Memory B cell (primary cell): ENCODE results near the gene NKAIN4.

Experiments used
- ATAC-seq: fragments of 150-1000 bp; cut with Tn5 transposase; 2 replicates; pipeline ENCODE4 v1.10.0; 2021; ENCODE audit warnings: low read depth, mild to moderate bottlenecking, moderate library complexity
- DNase-seq, 2 donors: peaks; one replicate each; pipeline ENCODE4 v3.0.0; 2022; ENCODE audit warnings: low spot score in 2 of 2
- H3K27ac Mint-ChIP-seq: one replicate; pipeline ENCODE4 v1.8.0; 2022; ENCODE audit warnings: mild to moderate bottlenecking, moderate library complexity, mixed read lengths
- H3K27me3 Mint-ChIP-seq: one replicate; pipeline ENCODE4 v1.8.0; 2022; ENCODE audit warnings: mixed read lengths
- H3K36me3 Mint-ChIP-seq: one replicate; pipeline ENCODE4 v1.8.0; 2022; ENCODE audit warnings: mild to moderate bottlenecking, mixed read lengths
- H3K4me1 Mint-ChIP-seq: one replicate; pipeline ENCODE4 v1.8.0; 2022; ENCODE audit warnings: mixed read lengths
- H3K4me3 Mint-ChIP-seq: one replicate; pipeline ENCODE4 v1.8.0; 2022; ENCODE audit warnings: mild to moderate bottlenecking, moderate library complexity, mixed read lengths
- H3K9me3 Mint-ChIP-seq: one replicate; pipeline ENCODE4 v1.8.0; 2022; ENCODE audit warnings: mixed read lengths

The NKAIN4 gene

DNA sequence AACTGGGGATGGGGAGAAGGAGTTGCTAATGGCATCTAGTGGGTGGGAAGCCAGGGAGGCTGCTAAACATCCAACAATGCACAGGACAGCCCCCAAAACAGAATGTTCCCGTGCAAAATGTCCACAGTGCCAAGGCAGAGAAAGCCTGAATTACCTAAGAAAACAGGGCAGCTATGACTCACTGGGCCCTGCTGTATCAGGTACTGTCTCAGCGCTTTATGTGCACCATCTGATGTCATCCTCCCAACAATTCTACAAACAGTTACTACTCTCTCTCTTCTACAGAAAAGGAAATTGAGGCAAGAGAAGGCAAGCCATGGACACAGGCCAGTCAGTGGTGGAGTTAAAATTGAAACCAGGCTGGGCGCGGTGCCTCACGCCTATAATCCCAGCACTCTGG lies 41.5 kb downstream of the NKAIN4 start:
- ATAC-seq: no peak
- no peak overlapping the region for H3K4me3 Mint-ChIP-seq
- peaks cover 44% of the 10 kb centered on the region for H3K4me1 Mint-ChIP-seq

DNA sequence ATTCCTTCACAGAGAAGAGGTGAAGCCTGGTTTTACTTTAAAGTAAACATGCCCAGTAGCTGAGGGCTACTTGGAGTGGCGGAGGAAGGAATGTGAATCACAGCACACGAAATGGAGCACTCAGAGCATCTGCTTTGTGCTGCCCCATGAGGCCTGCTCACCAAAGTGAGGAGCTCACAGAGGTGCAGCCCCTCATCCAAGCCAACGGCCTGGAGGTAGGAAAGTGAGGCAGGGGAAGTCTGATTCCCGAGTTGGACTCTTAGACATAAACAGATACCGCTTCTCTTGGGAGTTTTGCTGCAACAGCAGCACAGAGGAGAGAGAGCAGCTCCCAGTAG lies 41.9 kb downstream of the NKAIN4 start:
- ATAC-seq (no peak), DNase-seq (no peak)
- Mint-ChIP-seq H3K4me1 (peaks cover 44% of the 10 kb centered on the region), H3K36me3 (peaks cover 19% of the 10 kb centered on the region), H3K9me3 (no peaks in the 10 kb centered on the region), H3K27me3 (no peaks in the 10 kb centered on the region), H3K27ac (no peak overlapping the region), H3K4me3 (no peak overlapping the region)

More for the DNA sequence above, 41.5 kb downstream of the NKAIN4 start:
- H3K27me3 Mint-ChIP-seq: no peaks in the 10 kb centered on the region
- no peak for DNase-seq
- H3K9me3 Mint-ChIP-seq: no peaks in the 10 kb centered on the region
- H3K36me3 Mint-ChIP-seq: peaks cover 18% of the 10 kb centered on the region
- H3K27ac Mint-ChIP-seq: no peak overlapping the region

DNA sequence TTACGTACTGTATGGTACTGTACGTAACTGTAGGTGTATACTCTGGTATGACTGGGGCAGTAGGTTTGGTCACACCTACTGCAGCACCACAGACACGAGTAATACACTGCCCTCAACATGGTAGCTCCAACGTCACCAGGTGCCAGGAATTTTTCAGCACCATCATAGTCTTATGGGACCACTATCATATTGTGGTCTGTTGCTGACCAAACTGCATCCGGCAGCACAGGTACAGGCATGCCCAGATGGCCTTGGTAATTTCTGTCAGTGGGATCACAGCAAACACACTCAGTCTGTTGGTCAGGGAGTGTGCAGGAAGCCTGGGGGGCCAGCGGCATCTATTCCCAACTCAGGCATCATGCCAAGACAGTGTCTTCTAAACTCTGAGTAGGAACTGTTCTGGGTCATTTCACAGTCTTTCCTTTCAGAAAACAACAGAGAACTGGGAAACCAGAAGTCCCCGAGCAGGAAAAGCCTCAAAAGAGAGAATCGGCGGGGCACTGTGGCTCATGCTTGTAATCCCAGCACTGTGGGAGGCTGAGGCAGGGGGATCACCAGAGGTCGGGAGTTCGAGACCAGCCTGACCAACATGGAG lies 44.2 kb downstream of the NKAIN4 start:
- H3K27me3 Mint-ChIP-seq: no peaks in the 10 kb centered on the region
- H3K4me1 Mint-ChIP-seq: peaks cover 39% of the 10 kb centered on the region
- no peak overlapping the region for H3K27ac Mint-ChIP-seq
- H3K9me3 Mint-ChIP-seq: no peaks in the 10 kb centered on the region
- no peak for DNase-seq
- ATAC-seq: no peak
- no peak overlapping the region for H3K4me3 Mint-ChIP-seq
- peaks cover 25% of the 10 kb centered on the region for H3K36me3 Mint-ChIP-seq

DNA sequence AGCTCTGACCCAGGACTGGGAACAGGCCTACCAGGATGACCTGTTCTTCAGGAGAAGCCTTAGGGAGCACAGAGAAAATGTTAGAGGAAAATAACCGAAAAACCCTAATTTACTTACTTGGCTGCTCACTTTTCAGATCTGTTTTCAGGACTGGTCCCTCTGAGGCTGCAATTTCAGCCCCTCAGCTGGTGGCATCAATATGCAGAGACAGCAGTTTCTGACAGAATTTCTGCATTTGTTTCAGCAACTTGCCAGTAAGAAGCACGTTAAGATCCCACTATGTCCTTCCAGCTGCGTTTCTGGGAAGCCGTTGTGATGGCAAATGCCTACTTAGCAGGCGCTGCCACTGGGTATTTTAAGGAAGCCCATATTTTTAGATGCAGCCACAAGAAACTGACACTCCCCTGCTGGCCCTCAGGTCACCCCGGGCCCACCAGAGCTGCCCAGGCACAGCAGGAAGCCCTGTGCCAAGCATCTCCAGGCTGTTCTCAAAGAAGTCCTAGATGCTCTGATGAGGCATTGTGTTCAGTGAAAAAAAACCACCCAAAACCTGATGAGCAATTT lies 45.8 kb downstream of the NKAIN4 start:
- no peak for ATAC-seq
- no peak overlapping the region for H3K27ac Mint-ChIP-seq
- H3K36me3 Mint-ChIP-seq: peaks cover 20% of the 10 kb centered on the region

DNA sequence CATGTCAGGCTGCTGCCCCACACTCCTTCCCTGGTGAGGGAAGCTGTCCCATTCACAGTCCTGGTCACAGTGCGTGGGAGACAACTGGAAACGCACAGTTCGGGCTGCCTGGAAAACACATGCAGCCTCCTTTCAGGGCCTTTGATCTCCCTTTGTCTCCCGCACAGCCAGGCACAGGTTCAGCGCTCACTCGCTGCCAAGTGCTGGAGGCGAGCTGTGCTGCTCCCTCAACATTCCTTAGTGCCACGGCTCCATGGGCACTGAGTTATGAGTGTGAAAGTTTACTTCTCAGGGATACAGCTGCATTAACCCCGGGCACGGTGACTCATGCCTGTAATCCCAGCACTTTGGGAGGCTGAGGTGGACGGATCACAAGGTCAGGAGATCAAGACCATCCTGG lies 47.4 kb downstream of the NKAIN4 start:
- Mint-ChIP-seq H3K27me3 (no peaks in the 10 kb centered on the region), H3K36me3 (peaks cover 18% of the 10 kb centered on the region), H3K4me1 (peaks cover 16% of the 10 kb centered on the region), H3K4me3 (no peak overlapping the region), H3K27ac (no peak overlapping the region), H3K9me3 (no peaks in the 10 kb centered on the region)
- ATAC-seq: no peak
- no peak for DNase-seq

More for the DNA sequence above, 45.8 kb downstream of the NKAIN4 start:
- Mint-ChIP-seq H3K27me3 (no peaks in the 10 kb centered on the region), H3K4me3 (no peak overlapping the region), H3K4me1 (peaks cover 27% of the 10 kb centered on the region), H3K9me3 (no peaks in the 10 kb centered on the region)
- no peak for DNase-seq

DNA sequence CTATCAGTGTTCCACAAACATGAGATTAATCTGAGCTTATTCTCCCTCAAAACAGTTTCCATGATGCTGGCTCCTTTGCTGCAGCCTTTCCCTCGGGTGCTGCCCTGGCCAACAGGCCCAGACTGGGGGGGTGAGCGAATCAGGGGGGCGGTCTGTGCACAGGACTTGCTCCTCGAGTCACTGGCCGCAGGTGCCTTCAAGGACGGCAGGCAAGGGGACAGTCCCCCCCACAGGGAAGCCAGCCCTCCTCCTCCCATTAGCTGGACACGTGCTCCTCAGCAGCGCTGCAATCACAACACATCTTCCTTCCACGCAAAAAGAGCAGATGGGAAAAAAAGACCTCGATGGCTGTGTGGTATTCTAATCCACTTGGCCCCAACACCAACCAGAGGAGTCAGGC lies 48.4 kb downstream of the NKAIN4 start:
- H3K4me1 Mint-ChIP-seq: peaks cover 16% of the 10 kb centered on the region
- H3K4me3 Mint-ChIP-seq: no peak overlapping the region
- ATAC-seq (no peak), DNase-seq (no peak)
- H3K27me3 Mint-ChIP-seq: no peaks in the 10 kb centered on the region
- no peak overlapping the region for H3K27ac Mint-ChIP-seq
- no peaks in the 10 kb centered on the region for H3K9me3 Mint-ChIP-seq
- H3K36me3 Mint-ChIP-seq: peaks cover 23% of the 10 kb centered on the region

DNA sequence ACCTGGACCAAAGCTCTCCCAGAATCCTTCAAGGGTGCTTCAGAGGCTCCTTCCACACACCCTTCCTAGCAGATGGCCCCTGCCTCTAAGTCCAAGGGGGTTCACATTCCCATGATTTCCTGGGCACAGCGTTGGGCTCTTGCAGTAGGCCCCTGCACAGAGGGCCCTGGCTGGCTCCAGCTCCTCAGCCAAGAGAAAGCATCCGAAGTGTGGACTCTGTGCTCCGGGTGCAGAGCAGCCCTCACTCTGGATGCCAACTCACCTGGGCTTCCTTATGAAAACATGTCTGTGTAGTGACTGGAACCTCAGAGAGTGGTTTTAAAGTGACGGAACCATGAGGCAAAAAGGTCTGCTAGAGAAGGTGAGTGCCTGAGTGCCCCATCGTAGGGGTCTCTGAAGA lies 49.9 kb downstream of the NKAIN4 start:
- peaks cover 17% of the 10 kb centered on the region for H3K36me3 Mint-ChIP-seq

DNA sequence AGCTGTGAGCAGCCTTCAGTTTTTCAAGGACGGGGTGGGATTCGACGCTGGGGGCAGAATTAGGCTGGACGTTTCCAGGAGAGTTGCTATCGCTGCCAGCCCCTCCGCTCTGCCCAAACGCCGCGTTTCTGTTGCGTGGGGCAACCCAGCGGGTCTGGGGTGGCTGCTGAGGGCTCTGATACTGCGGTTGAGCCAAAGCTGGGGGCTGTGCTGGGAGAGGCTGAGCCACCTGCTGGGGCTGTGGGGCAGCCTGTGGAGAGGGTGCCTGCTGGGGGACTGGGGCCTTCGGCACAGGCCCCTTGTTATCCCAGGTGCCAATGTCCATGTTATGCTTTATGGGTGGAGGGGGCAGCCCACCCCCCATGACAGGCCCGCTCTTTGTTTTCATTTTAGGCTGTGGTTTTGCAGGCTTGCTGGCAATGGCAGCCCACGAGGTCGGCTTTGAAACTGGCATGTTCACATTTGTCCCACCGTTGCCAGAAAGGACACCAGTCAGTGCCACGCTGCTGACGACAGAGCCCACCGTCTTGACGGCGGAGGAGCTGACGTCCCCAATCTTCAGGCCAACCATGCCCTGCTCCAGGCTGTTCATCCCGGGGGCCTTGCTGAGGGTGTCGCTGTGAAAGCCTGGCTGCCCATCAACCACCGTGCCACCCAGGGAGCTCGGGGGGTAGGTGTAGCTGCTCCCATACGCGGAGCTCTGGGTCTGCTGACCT lies 51.3 kb downstream of the NKAIN4 start:
- ATAC-seq (no peak), DNase-seq (no peak)
- H3K4me3 Mint-ChIP-seq: no peak overlapping the region
- no peak overlapping the region for H3K27ac Mint-ChIP-seq
- H3K36me3 Mint-ChIP-seq: peaks cover 16% of the 10 kb centered on the region
- no peaks in the 10 kb centered on the region for H3K9me3 Mint-ChIP-seq
- H3K4me1 Mint-ChIP-seq: peaks cover 8% of the 10 kb centered on the region
- H3K27me3 Mint-ChIP-seq: no peaks in the 10 kb centered on the region

More for the DNA sequence above, 49.9 kb downstream of the NKAIN4 start:
- Mint-ChIP-seq H3K9me3 (no peaks in the 10 kb centered on the region), H3K27ac (no peak overlapping the region), H3K4me1 (peaks cover 10% of the 10 kb centered on the region), H3K4me3 (no peak overlapping the region), H3K27me3 (no peaks in the 10 kb centered on the region)
- DNase-seq: no peak
- no peak for ATAC-seq

DNA sequence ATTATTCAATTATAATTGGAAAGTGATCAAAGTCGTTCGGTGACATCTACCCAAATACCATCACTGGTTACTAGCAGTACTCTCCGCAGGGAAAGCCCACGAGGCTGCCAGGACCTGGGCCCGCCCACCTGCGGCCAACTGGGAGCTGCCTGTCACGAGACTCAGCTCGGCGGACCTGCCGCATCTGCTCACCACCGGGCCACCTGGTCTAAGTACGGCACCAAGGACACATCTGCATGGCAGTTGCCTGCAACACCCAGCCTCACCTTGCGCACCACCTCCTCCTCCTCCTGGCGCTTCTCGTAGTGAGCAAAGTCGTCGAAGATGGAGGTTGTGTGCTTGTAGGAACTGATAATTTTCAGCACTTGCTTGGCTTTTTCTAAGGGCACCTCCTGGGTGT lies 52.2 kb downstream of the NKAIN4 start:
- Mint-ChIP-seq H3K27me3 (no peaks in the 10 kb centered on the region), H3K4me3 (no peak overlapping the region), H3K4me1 (peaks cover 7% of the 10 kb centered on the region), H3K9me3 (no peaks in the 10 kb centered on the region), H3K36me3 (peaks cover 13% of the 10 kb centered on the region), H3K27ac (no peak overlapping the region)
- DNase-seq (no peak), ATAC-seq (no peak)

DNA sequence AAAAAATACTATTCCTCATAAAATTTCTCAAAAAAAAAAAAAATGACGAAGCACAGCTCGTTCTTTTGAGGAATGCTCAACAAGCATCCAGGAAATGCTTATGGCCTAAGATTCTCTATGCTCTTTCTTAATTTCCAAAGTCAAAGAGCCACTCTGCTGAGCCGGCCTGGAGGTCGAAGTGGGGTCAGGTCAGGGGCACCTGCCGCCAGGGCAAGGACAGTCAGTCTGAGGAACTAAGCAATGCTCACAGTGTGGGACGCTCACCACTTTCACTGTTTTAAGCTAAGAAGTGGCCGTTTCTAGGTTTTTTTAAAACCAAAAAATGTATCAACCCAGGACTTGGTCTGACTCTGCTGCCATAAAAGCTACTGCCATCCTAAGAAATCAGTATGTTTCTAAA lies 55.7 kb downstream of the NKAIN4 start:
- Mint-ChIP-seq H3K36me3 (peaks cover 21% of the 10 kb centered on the region), H3K27ac (no peak overlapping the region), H3K9me3 (no peaks in the 10 kb centered on the region), H3K4me1 (peaks cover 5% of the 10 kb centered on the region), H3K4me3 (no peak overlapping the region), H3K27me3 (no peaks in the 10 kb centered on the region)
- DNase-seq (no peak), ATAC-seq (no peak)

DNA sequence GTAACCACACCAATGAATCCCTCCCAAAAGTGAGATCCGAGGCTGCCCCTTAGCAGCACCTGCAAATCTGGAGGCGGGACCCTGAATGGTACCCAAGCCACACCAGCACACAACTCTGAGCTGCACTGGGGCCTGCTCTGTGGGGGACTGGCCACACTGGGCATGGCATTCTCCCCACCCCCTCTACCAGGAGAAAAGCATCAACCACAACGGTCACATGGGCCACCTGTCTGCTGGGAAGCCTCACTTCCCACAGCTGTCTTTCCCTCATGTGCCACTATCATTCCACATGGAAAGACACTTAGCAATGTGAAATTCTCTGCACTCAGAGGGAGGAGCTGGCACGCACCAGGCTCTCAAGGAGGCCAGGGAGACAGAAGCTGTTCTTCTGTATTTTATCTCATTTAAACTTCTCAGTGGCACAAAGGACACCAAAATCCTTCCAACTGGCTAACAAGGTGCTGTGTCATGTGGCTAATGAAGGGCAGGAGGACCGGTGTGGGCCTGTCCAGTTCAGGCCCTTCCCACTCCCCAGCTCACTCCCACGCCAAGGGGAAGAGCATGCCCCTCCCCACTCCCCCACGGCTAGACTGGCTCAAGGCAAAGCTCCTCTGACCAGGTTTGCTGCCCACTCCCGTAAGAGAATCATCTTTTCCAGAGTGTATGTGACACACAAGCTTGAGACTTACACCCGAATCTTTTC lies 57.3 kb downstream of the NKAIN4 start:
- Mint-ChIP-seq H3K27me3 (no peaks in the 10 kb centered on the region), H3K27ac (no peak overlapping the region), H3K4me1 (peaks cover 5% of the 10 kb centered on the region), H3K9me3 (no peaks in the 10 kb centered on the region), H3K4me3 (no peak overlapping the region), H3K36me3 (peaks cover 21% of the 10 kb centered on the region)
- DNase-seq: no peak
- ATAC-seq: no peak

DNA sequence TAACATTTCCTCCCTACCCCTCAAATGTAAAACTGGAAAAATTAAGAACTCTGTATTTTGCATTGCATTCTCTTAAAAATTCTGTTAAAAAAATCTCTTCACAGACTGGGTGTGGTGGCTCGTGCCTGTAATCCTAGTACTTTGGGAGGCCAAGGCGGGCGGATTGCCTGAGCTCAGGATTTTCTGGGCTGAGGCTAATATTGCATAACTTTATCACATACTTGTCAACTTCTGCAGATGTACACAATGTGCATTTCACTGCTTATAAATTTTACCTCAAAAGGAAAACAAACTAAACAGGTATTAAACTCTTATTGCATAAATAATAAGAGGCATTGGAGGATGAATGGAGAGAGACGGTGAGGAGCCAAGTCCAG lies 59.5 kb downstream of the NKAIN4 start:
- H3K4me1 Mint-ChIP-seq: peaks cover 2% of the 10 kb centered on the region
- H3K4me3 Mint-ChIP-seq: no peak overlapping the region
- ATAC-seq (no peak), DNase-seq (no peak)
- peaks cover 13% of the 10 kb centered on the region for H3K36me3 Mint-ChIP-seq
- no peaks in the 10 kb centered on the region for H3K27me3 Mint-ChIP-seq
- H3K9me3 Mint-ChIP-seq: no peaks in the 10 kb centered on the region
- no peak overlapping the region for H3K27ac Mint-ChIP-seq

DNA sequence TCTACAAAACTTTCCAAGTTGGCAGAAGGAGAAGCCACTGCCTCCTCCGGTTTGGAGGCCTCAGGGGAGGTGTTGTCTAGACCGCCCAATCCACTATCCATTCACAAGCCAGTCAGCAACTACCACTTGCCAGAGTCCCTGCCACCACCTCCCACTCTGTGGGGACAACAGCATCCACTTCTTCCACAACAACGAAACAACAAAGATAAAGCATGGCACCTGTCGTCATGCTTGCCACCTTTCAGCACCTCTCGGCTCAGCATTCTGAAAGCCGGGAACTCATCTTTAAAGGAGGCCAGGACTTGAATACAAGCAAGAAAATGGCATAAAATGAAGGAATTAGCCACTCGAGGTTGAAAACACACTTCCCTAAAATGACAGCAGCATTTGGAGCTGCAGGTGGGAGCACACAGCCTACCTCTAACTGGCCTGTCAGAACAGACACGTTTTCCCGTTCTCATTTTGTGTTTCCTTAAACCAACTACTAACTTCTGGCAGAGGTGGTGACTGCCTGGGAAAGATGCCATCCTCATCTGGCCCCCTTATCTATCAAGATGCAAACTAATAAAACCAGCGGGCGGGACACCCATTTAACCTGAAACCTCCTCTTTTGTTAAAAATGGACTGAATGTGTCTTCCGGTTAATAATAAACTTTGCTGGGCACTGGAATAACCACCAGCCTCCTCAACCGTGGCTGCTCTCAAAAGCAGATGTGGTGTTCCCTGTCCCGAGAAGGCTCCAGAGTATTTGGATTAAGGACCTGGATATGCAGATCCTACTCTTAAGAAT lies 60.1 kb downstream of the NKAIN4 start:
- Mint-ChIP-seq H3K4me3 (no peak overlapping the region), H3K27me3 (peaks cover 3% of the 10 kb centered on the region), H3K9me3 (no peaks in the 10 kb centered on the region), H3K4me1 (peaks cover 5% of the 10 kb centered on the region), H3K36me3 (peaks cover 13% of the 10 kb centered on the region), H3K27ac (no peak overlapping the region)
- no peak for ATAC-seq
- no peak for DNase-seq

DNA sequence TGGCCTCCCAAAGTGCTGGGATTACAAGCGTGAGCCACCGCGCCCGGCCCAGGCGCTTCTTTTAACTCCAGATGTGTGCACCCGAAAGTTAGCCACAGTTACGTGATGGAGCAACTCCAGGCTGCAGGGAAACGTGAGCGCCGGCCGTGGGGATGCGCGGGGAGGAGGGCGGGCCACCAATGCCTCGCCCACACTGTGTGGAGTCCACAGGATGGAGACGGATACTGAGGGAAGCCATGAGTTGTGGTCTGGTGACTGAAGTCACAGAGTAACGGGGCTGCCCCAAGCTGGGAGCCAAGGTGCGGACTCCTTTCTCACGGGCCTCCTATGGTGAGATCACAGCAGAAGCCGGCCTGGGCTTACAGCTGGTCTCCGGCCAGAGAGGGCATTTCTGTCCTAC lies 61.5 kb downstream of the NKAIN4 start:
- DNase-seq (no peak), ATAC-seq (no peak)
- Mint-ChIP-seq H3K4me1 (peaks cover 5% of the 10 kb centered on the region), H3K4me3 (no peak overlapping the region), H3K27me3 (peaks cover 3% of the 10 kb centered on the region), H3K27ac (no peak overlapping the region), H3K9me3 (no peaks in the 10 kb centered on the region), H3K36me3 (peaks cover 13% of the 10 kb centered on the region)
